Neural cell (in vitro differentiated cells): ENCODE results near the gene GUCY2F. TPM values are rescaled to one million over a fixed set of nuclear protein-coding genes. Genes with fewer than 3 reads are reported as not detected.

ENCODE experiments used
- H2AFZ ChIP-seq: fragments of 200-600, 300-800 bp; sonication (generic), shearing (Covaris generic); 2 replicates; pipeline ENCODE4 v1.6.0; 2014; ENCODE audit warnings: low read depth, mild to moderate bottlenecking, antibody characterized with exemption, low read length, moderate library complexity
- H3F3A ChIP-seq: fragments of 200-600 bp; shearing (Covaris generic); 2 replicates; pipeline ENCODE4 v1.6.1; 2016; ENCODE audit warnings: mild to moderate bottlenecking, moderate library complexity, mixed read lengths, antibody characterized with exemption, low read length; ENCODE audit not compliant: insufficient read depth, poor library complexity, severe bottlenecking
- H3K27ac ChIP-seq: fragments of 200-600, 300-800 bp; sonication (generic), shearing (Covaris generic); 2 replicates; pipeline ENCODE4 v1.5.1; 2014; ENCODE audit warnings: mild to moderate bottlenecking, low read length, moderate library complexity
- H3K27me3 ChIP-seq: fragments of 300-800, 200-600 bp; sonication (generic), shearing (Covaris generic); 2 replicates; pipeline ENCODE4 v1.6.0; 2014; ENCODE audit warnings: mild to moderate bottlenecking, low read depth, low read length, moderate library complexity; ENCODE audit not compliant: insufficient read depth
- H3K36me3 ChIP-seq: fragments of 300-800, 200-600 bp; sonication (generic), shearing (Covaris generic); 2 replicates; pipeline ENCODE4 v1.5.1; 2014; ENCODE audit warnings: mild to moderate bottlenecking, antibody characterized with exemption, low read length, moderate library complexity; ENCODE audit not compliant: insufficient read depth
- H3K4me2 ChIP-seq: fragments of 300-800, 200-600 bp; sonication (generic), shearing (Covaris generic); 2 replicates; pipeline ENCODE4 v1.6.0; 2014; ENCODE audit warnings: mild to moderate bottlenecking, low read length
- H3K4me3 ChIP-seq: fragments of 300-800, 200-600 bp; sonication (generic), shearing (Covaris generic); 2 replicates; pipeline ENCODE4 v1.5.1; 2014; ENCODE audit warnings: mild to moderate bottlenecking, low read length, moderate library complexity
- H3K79me2 ChIP-seq: fragments of 200-600 bp; shearing (Covaris generic); replicated peaks from 2 replicates; pipeline ENCODE4 v1.6.0; 2014; ENCODE audit warnings: mild to moderate bottlenecking, low read length, moderate library complexity; ENCODE audit not compliant: insufficient read depth
- H3K9ac ChIP-seq: fragments of 300-800, 200-600 bp; sonication (generic), shearing (Covaris generic); 2 replicates; pipeline ENCODE4 v1.6.1; 2016; ENCODE audit warnings: mild to moderate bottlenecking, low read length, mixed read lengths
- H3K9me2 ChIP-seq: fragments of 200-600 bp; shearing (Covaris generic); 2 replicates; pipeline ENCODE4 v1.6.1; 2016; ENCODE audit warnings: mild to moderate bottlenecking, low read length, mixed read lengths; ENCODE audit not compliant: insufficient read depth
- H3K9me3 ChIP-seq: fragments of 200-600, 300-800 bp; sonication (generic), shearing (Covaris generic); 2 replicates; pipeline ENCODE4 v1.6.1; 2016; ENCODE audit warnings: mild to moderate bottlenecking, mixed run types, low read length, moderate library complexity, mixed read lengths
- H4K20me1 ChIP-seq: fragments of 200-600 bp; shearing (Covaris generic); 2 replicates; pipeline ENCODE4 v1.6.1; 2016; ENCODE audit warnings: mild to moderate bottlenecking, mixed run types; ENCODE audit not compliant: insufficient read depth
- EP300 ChIP-seq: fragments of 450-650 bp; conservative IDR thresholded peaks from 2 replicates; pipeline ENCODE4 v1.6.1; 2014; ENCODE audit warnings: antibody characterized with exemption, mild to moderate bottlenecking, moderate library complexity; ENCODE audit not compliant: poor library complexity, severe bottlenecking
- EZH2 ChIP-seq: fragments of 200-600, 300-800 bp; shearing (Covaris generic), sonication (generic); IDR thresholded peaks from 2 replicates; pipeline ENCODE4 v1.6.1; 2014; ENCODE audit warnings: antibody characterized with exemption, low read length, borderline replicate concordance, mild to moderate bottlenecking; ENCODE audit not compliant: insufficient read depth, poor library complexity, severe bottlenecking
- MXI1 ChIP-seq: fragments of 450-650 bp; conservative IDR thresholded peaks from 2 replicates; pipeline ENCODE4 v1.6.1; 2014; ENCODE audit warnings: antibody characterized with exemption, mild to moderate bottlenecking; ENCODE audit not compliant: poor library complexity, severe bottlenecking
- POLR2AphosphoS5 ChIP-seq: IDR thresholded peaks from 2 replicates; pipeline ENCODE4 v1.6.1; 2012
- RAD21 ChIP-seq: fragments of 450-650 bp; conservative IDR thresholded peaks from 2 replicates; pipeline ENCODE4 v1.6.1; 2014; ENCODE audit warnings: antibody characterized with exemption, mild to moderate bottlenecking, moderate library complexity
- SMC3 ChIP-seq: fragments of 450-650 bp; conservative IDR thresholded peaks from 2 replicates; pipeline ENCODE4 v1.6.1; 2014; ENCODE audit warnings: antibody characterized with exemption, mild to moderate bottlenecking, moderate library complexity; ENCODE audit not compliant: poor library complexity
- TAF1 ChIP-seq: IDR thresholded peaks from 2 replicates; pipeline ENCODE4 v1.6.1; 2012; ENCODE audit warnings: low read depth
- polyA plus RNA-seq: library from polyadenylated mRNA; depleted of rRNA; stranded (reverse); fragments of >200 nt; gene quantifications from 2 replicates; pipeline ENCODE4 v1.2.3, GENCODE V29; 2014
- TF ChIP-seq, protein P1 (sequence below): fragments of 450-650 bp; IDR thresholded peaks from 2 replicates; pipeline ENCODE4 v1.5.1; 2014; ENCODE audit warnings: antibody characterized with exemption, mild to moderate bottlenecking, moderate library complexity; ENCODE audit not compliant: poor library complexity, severe bottlenecking
- TF ChIP-seq, protein P2 (sequence below): IDR thresholded peaks from 2 replicates; pipeline ENCODE4 v1.6.1; 2012; ENCODE audit warnings: borderline replicate concordance

GUCY2F gene
- polyA plus RNA-seq, 1 donor from 2014 or later = not detected

DNA sequence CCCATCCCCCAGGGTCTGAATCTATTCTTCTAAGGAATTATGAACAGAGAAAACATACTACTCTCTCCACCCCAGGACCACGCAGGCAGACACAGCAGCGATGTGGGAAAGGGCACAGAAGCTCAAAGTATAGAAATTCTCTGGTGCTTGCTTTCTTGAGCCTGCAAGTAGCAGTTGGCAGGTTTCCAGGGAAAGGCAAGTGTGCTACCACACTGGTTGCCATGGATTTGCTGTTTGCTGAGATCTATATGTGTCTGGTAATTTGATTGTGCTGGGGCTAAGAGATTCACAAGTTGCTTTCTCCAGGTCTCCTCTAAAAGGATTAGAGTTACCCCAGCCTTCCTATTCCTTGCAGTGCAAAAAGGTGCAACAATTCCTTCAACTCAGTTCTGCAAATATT is 83.1 kb downstream of the GUCY2F start:
- Histone ChIP-seq H3K9ac (no peak overlapping the region), H3K27me3 (no peaks in the 10 kb centered on the region), H3K36me3 (no peaks in the 10 kb centered on the region), H4K20me1 (no peaks in the 10 kb centered on the region), H3K79me2 (no peaks in the 10 kb centered on the region), H3K27ac (no peak overlapping the region), H3K4me2 (no peak overlapping the region), H3K4me3 (no peak overlapping the region), H2AFZ (no peak overlapping the region), H3F3A (no peaks in the 10 kb centered on the region), H3K9me2 (no peaks in the 10 kb centered on the region), H3K9me3 (no peaks in the 10 kb centered on the region)
- TF ChIP-seq, protein P1, sequence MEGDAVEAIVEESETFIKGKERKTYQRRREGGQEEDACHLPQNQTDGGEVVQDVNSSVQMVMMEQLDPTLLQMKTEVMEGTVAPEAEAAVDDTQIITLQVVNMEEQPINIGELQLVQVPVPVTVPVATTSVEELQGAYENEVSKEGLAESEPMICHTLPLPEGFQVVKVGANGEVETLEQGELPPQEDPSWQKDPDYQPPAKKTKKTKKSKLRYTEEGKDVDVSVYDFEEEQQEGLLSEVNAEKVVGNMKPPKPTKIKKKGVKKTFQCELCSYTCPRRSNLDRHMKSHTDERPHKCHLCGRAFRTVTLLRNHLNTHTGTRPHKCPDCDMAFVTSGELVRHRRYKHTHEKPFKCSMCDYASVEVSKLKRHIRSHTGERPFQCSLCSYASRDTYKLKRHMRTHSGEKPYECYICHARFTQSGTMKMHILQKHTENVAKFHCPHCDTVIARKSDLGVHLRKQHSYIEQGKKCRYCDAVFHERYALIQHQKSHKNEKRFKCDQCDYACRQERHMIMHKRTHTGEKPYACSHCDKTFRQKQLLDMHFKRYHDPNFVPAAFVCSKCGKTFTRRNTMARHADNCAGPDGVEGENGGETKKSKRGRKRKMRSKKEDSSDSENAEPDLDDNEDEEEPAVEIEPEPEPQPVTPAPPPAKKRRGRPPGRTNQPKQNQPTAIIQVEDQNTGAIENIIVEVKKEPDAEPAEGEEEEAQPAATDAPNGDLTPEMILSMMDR = no peak
- TF ChIP-seq EZH2 (no peak), POLR2AphosphoS5 (no peak), MXI1 (no peak), RAD21 (no peak), EP300 (no peak)
- TF ChIP-seq, protein P2, sequence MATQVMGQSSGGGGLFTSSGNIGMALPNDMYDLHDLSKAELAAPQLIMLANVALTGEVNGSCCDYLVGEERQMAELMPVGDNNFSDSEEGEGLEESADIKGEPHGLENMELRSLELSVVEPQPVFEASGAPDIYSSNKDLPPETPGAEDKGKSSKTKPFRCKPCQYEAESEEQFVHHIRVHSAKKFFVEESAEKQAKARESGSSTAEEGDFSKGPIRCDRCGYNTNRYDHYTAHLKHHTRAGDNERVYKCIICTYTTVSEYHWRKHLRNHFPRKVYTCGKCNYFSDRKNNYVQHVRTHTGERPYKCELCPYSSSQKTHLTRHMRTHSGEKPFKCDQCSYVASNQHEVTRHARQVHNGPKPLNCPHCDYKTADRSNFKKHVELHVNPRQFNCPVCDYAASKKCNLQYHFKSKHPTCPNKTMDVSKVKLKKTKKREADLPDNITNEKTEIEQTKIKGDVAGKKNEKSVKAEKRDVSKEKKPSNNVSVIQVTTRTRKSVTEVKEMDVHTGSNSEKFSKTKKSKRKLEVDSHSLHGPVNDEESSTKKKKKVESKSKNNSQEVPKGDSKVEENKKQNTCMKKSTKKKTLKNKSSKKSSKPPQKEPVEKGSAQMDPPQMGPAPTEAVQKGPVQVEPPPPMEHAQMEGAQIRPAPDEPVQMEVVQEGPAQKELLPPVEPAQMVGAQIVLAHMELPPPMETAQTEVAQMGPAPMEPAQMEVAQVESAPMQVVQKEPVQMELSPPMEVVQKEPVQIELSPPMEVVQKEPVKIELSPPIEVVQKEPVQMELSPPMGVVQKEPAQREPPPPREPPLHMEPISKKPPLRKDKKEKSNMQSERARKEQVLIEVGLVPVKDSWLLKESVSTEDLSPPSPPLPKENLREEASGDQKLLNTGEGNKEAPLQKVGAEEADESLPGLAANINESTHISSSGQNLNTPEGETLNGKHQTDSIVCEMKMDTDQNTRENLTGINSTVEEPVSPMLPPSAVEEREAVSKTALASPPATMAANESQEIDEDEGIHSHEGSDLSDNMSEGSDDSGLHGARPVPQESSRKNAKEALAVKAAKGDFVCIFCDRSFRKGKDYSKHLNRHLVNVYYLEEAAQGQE = no peak

DNA sequence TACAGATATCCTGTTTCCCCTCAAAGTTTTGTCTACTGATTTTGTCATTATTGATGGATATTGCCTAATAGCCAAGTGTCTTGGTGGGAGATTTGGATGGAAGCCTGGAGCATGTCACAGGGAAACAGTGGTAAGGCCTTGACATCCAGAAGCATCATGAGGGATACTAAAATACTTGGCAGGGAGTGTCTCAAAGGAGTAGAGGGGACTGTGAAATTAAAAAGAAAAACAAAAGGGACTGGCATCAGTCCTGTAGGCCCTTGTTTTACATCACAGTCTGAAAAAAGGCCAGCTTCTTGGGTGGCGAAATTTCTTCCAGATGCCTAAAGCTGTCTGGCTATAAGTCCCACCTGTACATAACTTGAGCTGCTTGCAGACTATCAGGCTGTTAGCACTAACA is 83.8 kb downstream of the GUCY2F start:
- Histone ChIP-seq H3K79me2 (no peaks in the 10 kb centered on the region), H4K20me1 (no peaks in the 10 kb centered on the region), H3K27ac (no peak overlapping the region), H3F3A (no peaks in the 10 kb centered on the region), H3K9me3 (no peaks in the 10 kb centered on the region), H3K27me3 (no peaks in the 10 kb centered on the region), H3K4me2 (no peak overlapping the region), H3K9me2 (no peaks in the 10 kb centered on the region), H3K36me3 (no peaks in the 10 kb centered on the region), H2AFZ (no peak overlapping the region), H3K9ac (no peak overlapping the region), H3K4me3 (no peak overlapping the region)
- no peak for TF ChIP-seq EP300
- TF ChIP-seq POLR2AphosphoS5 = no peak
- no peak for TF ChIP-seq SMC3
- TF ChIP-seq TAF1 = no peak
- TF ChIP-seq MXI1 = no peak
- TF ChIP-seq RAD21 = no peak
- TF ChIP-seq, protein P1 = no peak
- TF ChIP-seq EZH2 = no peak
- TF ChIP-seq, protein P2 = no peak
